ENCODE data around the gene HOXB6.

Gene HOXB6

DNA sequence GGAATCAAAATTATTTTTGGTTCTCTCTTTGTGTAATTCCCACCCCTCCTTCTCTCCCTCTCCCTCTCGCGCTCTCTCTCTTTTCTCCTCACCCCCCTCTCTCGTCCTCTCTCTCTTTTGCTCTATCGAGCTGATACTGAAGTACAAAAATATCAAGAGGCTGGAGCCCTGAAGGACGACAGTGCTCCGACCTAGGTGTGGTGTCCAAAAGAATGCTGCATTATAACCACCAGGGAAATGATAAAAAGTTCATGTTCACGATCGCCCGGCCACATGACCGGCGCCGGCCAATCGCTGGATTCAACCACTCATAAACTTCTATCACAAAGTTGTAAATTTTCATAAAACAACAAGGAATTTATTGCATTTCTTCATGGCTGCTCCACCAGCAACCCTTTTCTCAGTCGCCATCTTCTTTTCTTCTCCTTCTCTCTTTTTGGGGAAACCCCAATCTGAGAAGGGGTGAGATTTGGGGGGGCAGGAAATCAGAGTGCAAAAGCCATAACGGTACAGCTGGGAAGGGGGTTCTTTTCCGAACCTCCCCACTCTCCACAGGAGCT lies at the start of gene HOXB6:
Gene HOXB6, minus strand, starts transcription at position 217 of the 560 bp plus-strand sequence. CDS start 6,836 bp downstream, outside the sequence.
- Mint-ChIP-seq H3K4me3 (no peak within 1 kb of the TSS), H3K9me3 (no peaks in the 10 kb centered on the region), H3K4me1 (peaks cover 32% of the 10 kb centered on the region), H3K36me3 (no peaks in the 10 kb centered on the region), H3K27me3 (peaks cover 100% of the 10 kb centered on the region), H3K27ac (no peak within 1 kb of the TSS)
- no peak for DNase-seq
- CTCF ChIA-PET = no interaction called here

DNA sequence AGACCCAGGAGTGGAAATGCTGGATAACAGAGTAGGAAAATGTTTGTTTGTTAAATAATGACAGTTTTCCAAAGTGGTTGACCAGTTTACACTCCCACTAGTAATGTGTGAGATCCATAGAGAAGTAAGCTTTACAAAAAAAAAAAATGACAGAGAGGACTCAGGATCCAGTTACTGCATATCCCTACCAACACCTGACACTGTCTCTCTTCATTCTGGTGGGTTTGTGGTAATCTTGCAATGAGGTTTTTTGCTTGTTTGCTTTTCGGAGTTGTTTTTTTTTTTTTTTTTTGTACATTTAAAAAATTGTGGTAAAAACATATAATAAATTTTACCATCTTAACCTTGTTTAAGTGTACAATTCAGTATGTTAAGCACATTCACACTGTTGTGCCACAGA lies 45.0 kb upstream of the HOXB6 start:
- no peak overlapping the region for H3K27ac Mint-ChIP-seq
- peaks cover 26% of the 10 kb centered on the region for H3K4me1 Mint-ChIP-seq
- no peak overlapping the region for H3K4me3 Mint-ChIP-seq
- H3K27me3 Mint-ChIP-seq = peaks cover 64% of the 10 kb centered on the region
- no peaks in the 10 kb centered on the region for H3K9me3 Mint-ChIP-seq
- CTCF ChIA-PET = interaction anchor here (1.5 kb wide), 1 partner anchor 13 kb away, joined by 8 read pairs; no protein-coding TSS in a partner anchor
- DNase-seq = no peak
- no peaks in the 10 kb centered on the region for H3K36me3 Mint-ChIP-seq

DNA sequence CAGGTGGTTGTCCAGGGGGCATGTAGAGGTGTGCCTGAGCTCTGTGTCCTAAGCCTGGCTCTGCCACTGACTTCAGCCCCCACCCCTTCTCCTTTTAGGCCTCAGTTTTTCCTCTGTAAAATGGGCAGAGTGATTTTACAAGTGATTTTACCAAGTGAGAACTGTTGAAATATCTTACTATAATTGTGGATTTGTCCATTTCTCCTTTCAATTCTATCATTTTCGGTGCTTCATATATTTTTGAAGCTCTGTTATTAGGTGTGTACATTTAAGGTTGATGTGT lies 43.1 kb upstream of the HOXB6 start:
- CTCF ChIA-PET = interaction anchor here (0.6 to 1.4 kb wide), 4 partner anchors 12 to 76 kb away, joined by 3 to 4 read pairs (median 3); no protein-coding TSS in a partner anchor
- no peak for DNase-seq
- no peak overlapping the region for H3K27ac Mint-ChIP-seq
- H3K27me3 Mint-ChIP-seq = peaks cover 74% of the 10 kb centered on the region
- peak overlapping the region; percentile 26 for H3K4me3 Mint-ChIP-seq
- H3K9me3 Mint-ChIP-seq = no peaks in the 10 kb centered on the region
- peaks cover 30% of the 10 kb centered on the region for H3K4me1 Mint-ChIP-seq
- H3K36me3 Mint-ChIP-seq = no peaks in the 10 kb centered on the region

DNA sequence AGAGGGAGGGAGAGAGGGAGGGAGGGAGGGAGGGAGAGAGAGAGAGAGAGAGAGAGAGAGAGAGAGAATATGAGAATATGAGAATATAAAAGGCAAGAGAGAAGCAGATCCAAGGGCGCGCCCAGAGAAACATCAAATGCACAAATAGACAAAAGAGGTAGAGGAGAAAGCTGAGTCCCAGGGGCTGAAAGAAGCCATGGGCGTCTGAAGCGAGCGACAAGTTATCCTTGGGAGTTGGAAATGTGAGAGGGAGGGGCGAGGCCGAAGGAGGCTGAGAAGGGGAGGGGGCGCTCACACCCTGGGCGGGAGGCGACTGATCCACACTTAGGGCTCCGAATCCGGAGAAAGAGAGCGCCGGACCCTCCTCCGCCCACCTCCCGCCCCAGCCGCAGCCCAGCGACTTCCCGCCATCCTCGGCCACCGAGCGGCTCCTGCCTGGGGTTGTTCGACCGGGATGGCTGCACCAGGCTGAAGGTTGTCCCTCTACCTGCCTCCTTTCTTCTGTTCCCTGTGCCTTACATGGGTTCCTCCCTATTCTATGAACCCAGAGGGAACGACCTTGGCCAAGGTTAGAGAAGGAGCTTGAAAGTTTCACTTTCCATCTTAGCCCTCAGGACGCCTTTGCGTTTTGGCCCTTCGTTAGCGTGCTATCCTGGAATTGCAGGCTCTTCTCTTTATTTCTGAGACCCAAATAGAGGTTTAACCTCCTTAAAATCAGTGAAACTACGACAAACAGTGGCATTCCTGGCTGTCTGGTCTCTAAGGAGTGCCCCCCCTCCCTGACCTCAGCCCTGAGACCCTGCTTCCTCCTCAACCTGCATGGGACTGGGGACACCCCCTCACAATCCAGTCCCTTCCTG lies 42.5 kb upstream of the HOXB6 start:
- Mint-ChIP-seq H3K36me3 (no peaks in the 10 kb centered on the region), H3K4me3 (peak overlapping the region; percentile 59), H3K27me3 (peaks cover 80% of the 10 kb centered on the region), H3K4me1 (peaks cover 30% of the 10 kb centered on the region), H3K27ac (no peak overlapping the region), H3K9me3 (no peaks in the 10 kb centered on the region)
- DNase-seq = no peak
- CTCF ChIA-PET = interaction anchor here (1.1 to 1.4 kb wide), 3 partner anchors 18 to 77 kb away, joined by 3 to 4 read pairs (median 3); no protein-coding TSS in a partner anchor

DNA sequence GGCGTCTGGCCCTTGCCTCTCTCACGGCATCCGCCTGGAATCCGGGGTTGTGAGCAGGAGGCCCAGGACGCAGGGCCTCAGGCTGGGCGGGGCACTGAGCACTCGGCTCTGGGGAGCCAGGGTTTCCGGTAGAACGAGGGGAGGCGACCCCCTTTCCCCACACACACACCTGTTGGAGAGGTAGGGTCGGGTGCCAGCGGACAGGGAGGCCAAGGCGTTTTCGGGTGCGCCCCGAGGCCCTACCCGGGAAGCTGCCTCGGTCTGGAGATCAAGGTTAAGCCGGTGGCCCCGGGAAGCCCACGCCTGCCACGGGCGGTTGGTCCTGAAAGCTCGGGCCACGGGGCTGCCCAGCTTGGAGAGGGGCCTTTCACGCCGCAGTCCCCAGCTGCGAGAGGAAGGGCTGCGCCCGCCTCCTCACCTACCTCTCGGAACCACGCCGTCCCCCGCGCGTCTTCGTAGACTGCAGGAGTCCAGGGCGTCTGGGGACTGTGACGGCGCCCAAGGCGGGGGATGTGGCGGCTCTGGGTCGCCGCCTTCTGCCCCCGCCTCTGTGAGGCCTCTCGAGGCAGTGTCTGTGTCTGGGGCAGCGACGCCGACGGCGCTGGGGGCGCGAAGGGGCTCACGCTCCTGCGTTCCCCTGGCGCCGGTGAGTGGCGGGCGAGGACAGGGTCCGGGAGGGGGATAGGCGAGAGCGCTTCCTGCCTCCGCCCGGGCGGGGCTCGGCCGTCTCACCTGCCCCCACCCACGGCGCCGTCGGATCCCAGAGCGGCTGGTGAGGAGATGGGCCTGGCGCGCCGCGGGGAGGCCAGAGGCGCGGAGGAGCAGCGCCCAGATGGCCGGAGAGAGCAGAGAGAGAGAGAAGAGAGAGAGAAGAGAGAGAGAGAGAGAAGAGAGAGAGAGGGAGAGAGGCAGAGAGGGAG lies 41.7 kb upstream of the HOXB6 start:
- CTCF ChIA-PET = interaction anchor here (1.1 kb wide), 1 partner anchor 10 kb away, joined by 4 read pairs; no protein-coding TSS in a partner anchor
- Mint-ChIP-seq H3K36me3 (peaks cover under 1% of the 10 kb centered on the region), H3K9me3 (no peaks in the 10 kb centered on the region), H3K27me3 (peaks cover 86% of the 10 kb centered on the region), H3K27ac (no peak overlapping the region), H3K4me3 (peak overlapping the region; percentile 65), H3K4me1 (peaks cover 31% of the 10 kb centered on the region)
- DNase-seq = peak; percentile 45

DNA sequence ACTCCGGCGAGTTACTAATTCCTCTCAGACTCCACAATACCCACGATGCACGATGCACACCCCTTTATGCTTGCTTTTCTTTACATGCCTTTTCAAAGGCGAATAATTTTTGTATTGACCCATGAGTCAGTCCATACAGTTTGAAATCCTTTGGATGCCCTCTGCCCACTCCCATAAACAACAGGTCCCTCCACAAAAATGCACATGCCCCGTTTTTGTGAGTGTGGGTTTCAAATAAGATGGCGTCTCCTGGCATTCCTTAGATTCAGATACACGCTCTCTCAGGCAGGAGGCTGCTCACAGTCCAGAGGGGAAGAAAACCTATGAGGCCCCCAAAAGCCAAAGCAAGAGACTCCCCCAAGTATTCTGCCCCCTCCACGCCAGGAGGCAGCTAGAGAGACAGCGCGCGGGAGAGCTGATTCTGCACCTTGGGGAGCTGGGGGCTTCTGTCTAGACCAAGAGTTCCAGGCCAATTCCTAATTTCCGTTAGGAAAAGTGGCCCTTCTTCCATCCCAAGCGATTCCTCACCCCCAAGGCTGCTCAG lies 40.9 kb upstream of the HOXB6 start:
- no peak for DNase-seq
- Mint-ChIP-seq H3K4me1 (peaks cover 33% of the 10 kb centered on the region), H3K36me3 (peaks cover 2% of the 10 kb centered on the region), H3K4me3 (peak overlapping the region; percentile 65), H3K9me3 (no peaks in the 10 kb centered on the region), H3K27ac (no peak overlapping the region), H3K27me3 (peaks cover 91% of the 10 kb centered on the region)
- CTCF ChIA-PET = interaction anchor here (1.1 kb wide), 1 partner anchor 9 kb away, joined by 4 read pairs; no protein-coding TSS in a partner anchor

DNA sequence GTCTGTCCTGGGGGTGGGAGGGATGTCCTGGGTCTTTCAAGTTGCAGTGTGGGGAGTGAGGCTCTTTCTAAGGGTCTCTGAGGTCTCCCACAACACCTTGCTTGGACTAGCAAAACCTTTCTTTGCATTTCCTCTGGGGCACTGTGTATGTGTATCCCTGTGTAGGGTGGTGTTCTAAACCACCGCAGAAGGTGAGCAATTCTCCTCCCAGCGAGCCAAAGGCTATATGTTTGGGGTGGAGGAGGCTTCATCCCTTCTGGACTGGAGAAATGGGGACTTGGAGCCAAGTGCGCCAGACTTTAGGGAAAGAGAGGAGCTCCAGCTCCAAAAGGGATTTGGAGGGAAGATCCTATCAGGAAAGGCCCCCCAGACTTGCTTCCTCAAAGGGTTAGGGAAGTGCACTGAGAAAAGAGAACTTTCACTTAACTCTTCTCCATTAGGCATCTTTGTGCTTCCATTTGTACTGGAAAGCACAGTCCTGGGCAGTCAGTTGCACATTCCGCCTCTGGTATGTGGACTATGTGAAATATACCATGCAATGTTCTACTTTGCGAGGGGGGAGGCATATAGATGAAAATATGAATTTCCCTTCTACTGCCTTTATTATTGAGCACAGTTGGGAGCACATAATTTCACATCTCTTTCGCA lies 40.2 kb upstream of the HOXB6 start:
- Mint-ChIP-seq H3K36me3 (peaks cover 2% of the 10 kb centered on the region), H3K9me3 (no peaks in the 10 kb centered on the region), H3K27ac (no peak overlapping the region), H3K4me3 (no peak overlapping the region), H3K4me1 (peaks cover 33% of the 10 kb centered on the region), H3K27me3 (peaks cover 94% of the 10 kb centered on the region)
- peak; percentile 10 for DNase-seq
- CTCF ChIA-PET = no interaction called here

DNA sequence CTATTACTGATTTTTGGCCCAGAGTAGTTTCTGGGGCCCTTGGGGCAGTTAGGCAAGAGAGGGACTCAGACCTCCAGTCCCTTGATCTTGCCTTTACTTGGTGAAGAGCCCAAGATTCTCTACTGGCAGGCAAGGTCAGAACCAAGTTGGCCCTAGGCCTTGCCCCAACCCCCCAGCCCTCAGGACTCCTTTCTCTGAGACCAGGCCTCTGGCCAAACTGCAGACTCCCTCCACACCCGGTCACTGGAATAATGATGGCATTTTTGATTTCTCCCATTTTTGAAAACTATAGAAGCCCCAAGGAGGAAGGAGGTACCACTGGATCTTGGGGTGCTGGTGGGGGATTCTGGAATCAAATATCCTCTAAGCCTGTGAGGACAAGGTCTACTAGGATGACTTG lies 39.4 kb upstream of the HOXB6 start:
- H3K36me3 Mint-ChIP-seq = peaks cover 2% of the 10 kb centered on the region
- H3K4me1 Mint-ChIP-seq = peaks cover 33% of the 10 kb centered on the region
- DNase-seq = no peak
- no peak overlapping the region for H3K27ac Mint-ChIP-seq
- CTCF ChIA-PET = no interaction called here
- peaks cover 100% of the 10 kb centered on the region for H3K27me3 Mint-ChIP-seq
- no peaks in the 10 kb centered on the region for H3K9me3 Mint-ChIP-seq
- no peak overlapping the region for H3K4me3 Mint-ChIP-seq

DNA sequence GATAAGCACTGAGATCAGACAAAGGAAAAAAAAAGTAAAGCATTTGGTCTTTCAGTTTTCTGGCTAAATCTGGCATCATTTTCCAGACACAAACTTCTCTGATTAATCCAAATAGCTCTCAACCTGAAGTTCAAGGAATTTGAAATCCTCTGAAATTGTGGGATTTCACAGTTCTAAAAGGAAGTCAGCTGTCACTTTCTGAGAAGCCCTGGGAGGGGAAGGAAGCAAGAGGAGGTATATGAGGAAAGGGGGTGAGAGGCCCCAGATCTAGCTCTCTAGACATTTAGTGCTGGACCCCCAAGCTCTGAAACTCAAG lies 38.9 kb upstream of the HOXB6 start:
- CTCF ChIA-PET = interaction anchor here (1.1 kb wide), 1 partner anchor 28 kb away, joined by 3 read pairs; no protein-coding TSS in a partner anchor
- no peak overlapping the region for H3K27ac Mint-ChIP-seq
- peaks cover 100% of the 10 kb centered on the region for H3K27me3 Mint-ChIP-seq
- H3K9me3 Mint-ChIP-seq = no peaks in the 10 kb centered on the region
- H3K4me3 Mint-ChIP-seq = no peak overlapping the region
- peaks cover 33% of the 10 kb centered on the region for H3K4me1 Mint-ChIP-seq
- H3K36me3 Mint-ChIP-seq = peaks cover 2% of the 10 kb centered on the region
- DNase-seq = peak; percentile 17

DNA sequence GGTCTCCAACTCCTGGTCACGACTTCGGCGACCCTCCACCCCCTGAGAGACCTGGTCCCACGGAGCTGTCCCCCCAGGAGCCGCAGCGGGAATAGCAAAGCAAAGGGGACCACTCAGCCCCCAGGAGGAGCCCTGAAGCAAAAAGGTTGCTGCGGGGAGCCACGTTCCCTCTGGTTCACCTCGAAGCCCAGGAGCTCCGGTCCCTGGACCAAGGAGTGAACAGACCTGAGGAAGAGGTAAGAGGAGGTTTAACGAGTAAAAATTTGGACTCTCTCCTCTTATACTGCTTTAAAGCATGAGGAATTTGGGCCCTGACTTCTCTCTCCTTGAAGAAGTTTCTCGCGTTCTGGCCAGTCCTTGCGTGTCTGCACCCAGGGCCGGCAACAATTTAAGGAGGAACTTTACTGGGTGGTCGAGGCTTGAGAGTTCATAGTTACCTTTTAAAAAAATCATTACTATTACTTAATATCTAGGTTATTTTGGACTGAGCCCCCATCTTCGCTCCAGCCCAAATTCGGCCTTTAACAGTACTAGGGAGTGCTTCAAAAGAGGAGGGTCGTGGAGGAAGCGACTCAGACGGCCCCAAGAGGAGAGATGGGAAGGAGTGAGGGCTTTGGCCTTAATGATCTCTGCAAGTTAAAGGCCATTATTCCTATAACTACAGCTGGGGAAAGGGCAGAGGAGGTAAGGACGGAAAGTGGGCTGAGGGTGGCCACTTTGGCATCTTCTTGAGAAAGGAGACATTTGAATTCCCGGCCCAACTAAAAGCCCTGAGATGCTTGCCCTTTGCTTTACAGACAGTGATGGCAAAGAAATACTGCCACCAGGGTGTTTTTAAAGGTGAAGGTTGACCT lies 38.3 kb upstream of the HOXB6 start:
- Mint-ChIP-seq H3K4me3 (no peak overlapping the region), H3K4me1 (peaks cover 33% of the 10 kb centered on the region), H3K27ac (no peak overlapping the region), H3K27me3 (peaks cover 100% of the 10 kb centered on the region), H3K9me3 (no peaks in the 10 kb centered on the region), H3K36me3 (peaks cover 2% of the 10 kb centered on the region)
- no peak for DNase-seq
- CTCF ChIA-PET = interaction anchor here (1.1 kb wide), 1 partner anchor 29 kb away, joined by 3 read pairs; no protein-coding TSS in a partner anchor

DNA sequence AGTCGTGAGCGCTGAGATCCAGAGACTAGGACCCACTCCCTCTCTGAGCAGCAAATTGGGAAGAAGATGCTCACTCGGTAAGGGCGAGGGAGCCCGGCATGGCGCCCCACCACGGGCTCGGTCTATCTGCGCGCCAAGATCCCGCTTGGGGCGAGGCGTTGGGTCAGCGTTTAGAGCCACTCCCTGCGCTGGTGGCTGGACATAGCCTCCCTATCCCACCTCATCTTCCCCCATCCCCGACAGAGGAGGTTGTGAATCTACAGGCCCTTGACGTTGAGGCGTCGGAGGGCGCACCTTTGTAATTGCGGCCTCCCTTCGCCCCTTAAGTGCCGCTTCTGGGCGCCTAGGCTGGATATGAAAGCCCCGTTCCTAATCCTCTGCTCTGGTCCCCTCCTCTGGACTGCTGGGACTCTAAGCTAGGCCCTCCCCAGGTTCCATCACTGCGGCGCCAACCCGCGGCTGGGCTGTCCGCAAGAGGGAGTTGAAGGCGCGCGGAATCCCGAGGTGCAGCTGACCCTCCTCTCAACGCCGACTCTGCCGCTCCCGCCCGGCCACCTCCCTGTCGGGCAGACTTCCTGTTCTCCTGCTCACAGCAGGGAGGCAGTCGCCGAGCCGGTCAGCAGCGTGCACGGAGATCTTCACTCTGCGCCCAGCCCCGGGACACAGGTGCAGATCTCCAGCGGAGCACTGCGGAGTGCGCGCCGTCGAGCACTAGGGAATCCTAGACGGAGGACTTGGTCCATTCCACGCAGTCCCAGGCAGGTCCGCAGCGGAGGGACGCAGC lies 37.5 kb upstream of the HOXB6 start:
- H3K4me3 Mint-ChIP-seq = no peak overlapping the region
- no peak overlapping the region for H3K27ac Mint-ChIP-seq
- H3K4me1 Mint-ChIP-seq = peaks cover 26% of the 10 kb centered on the region
- no peaks in the 10 kb centered on the region for H3K9me3 Mint-ChIP-seq
- CTCF ChIA-PET = no interaction called here
- H3K36me3 Mint-ChIP-seq = peaks cover 2% of the 10 kb centered on the region
- peaks cover 100% of the 10 kb centered on the region for H3K27me3 Mint-ChIP-seq
- DNase-seq = no peak

DNA sequence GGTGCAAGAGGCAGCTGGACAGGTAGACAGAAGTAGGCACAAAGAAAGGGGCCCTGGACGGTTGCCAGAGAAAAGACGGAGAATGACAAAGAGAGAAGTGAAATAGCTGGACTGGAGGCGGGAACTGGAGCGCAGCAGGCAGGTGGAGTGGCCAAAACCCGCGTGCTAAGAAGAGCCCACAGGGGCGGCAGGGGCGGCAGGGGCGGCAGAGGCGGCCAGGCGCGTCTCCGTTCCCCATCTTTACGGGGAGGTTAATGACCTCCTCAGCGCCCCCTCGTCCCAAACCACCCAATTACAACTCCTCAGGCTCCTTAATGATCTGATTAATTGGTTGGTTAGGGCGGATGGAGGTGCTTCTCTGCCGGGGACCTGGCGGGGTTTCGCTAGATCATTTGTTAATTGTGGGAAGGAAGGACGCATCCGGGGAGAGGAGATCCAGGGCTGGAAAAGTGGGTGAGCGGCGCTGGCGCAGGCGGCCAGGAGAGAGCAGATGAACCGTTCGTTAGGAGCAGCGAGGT lies 36.8 kb upstream of the HOXB6 start:
- H3K9me3 Mint-ChIP-seq = no peaks in the 10 kb centered on the region
- H3K27ac Mint-ChIP-seq = peak overlapping the region; percentile 11
- DNase-seq = no peak
- peaks cover 100% of the 10 kb centered on the region for H3K27me3 Mint-ChIP-seq
- H3K4me3 Mint-ChIP-seq = no peak overlapping the region
- H3K4me1 Mint-ChIP-seq = peaks cover 26% of the 10 kb centered on the region
- peaks cover 2% of the 10 kb centered on the region for H3K36me3 Mint-ChIP-seq
- CTCF ChIA-PET = interaction anchor here (0.5 to 1.7 kb wide), 2 partner anchors 41 to 83 kb away, joined by 3 to 7 read pairs; no protein-coding TSS in a partner anchor
